K562 (cell line): ENCODE measurements around the gene SVIL. TPM values are rescaled to one million over a fixed set of nuclear protein-coding genes. Genes with fewer than 3 reads are reported as not detected.

ENCODE experiments used
- ATAC-seq: fragments of 200-7000 bp; cut with Tn5 transposase; 3 replicates; pipeline ENCODE4 v1.9.1; 2020; ENCODE audit warnings: moderate library complexity
- BruUV-seq: library from RNA; stranded (reverse); fragments of 400-500 nt; replicated peaks from 2 replicates; lab custom pipeline; 2021; lab: Mats Ljungman, UMichigan
- CTCF ChIA-PET: fragments of 300-600 bp; formaldehyde crosslinking; extraction: SDS; loops from one replicate; lab custom pipeline; 2021; ENCODE audit warnings: low intra/inter-chr PET ratio; lab: Yijun Ruan, JAX
- POLR2A ChIA-PET: fragments of 300-600, 350-650 bp; sonication (Branson Sonifier 250); formaldehyde crosslinking; extraction: SDS; loops from one replicate; lab custom pipeline; 2021; ENCODE audit warnings: antibody characterized with exemption, inconsistent platforms; lab: Yijun Ruan, JAX
- DNase-seq, 4 experiments: peaks; one replicate each; pipeline versions ENCODE4 v3.0.0 to v3.0.0-alpha.2; 2011 to 2018; ENCODE audit warnings: low spot score in 3 of 4, mixed read lengths in 3 of 4; ENCODE audit errors: extremely low read depth in 1 of 4
- FAIRE-seq: peaks from 2 replicates; lab custom pipeline; 2011; peaks lifted over from hg19 to GRCh38; lab: Jason Lieb, UNC
- H2AFZ ChIP-seq: 2 replicates; pipeline ENCODE4 v1.6.0; 2011; ENCODE audit warnings: low read depth, low read length, control low read depth, inconsistent platforms
- H3K27ac ChIP-seq: fragments of 200-600 bp; 3 replicates; pipeline ENCODE4 v1.8.0; 2011; ENCODE audit warnings: low read depth, mild to moderate bottlenecking, control low read depth, inconsistent platforms, low read length, moderate library complexity, mixed read lengths; ENCODE audit errors: extremely low read depth
- H3K27me3 ChIP-seq, 2 experiments: fragments of 300-600 bp in 1 of 2; 2 replicates in 1 of 2; 3 replicates in 1 of 2; pipeline versions ENCODE4 v1.6.0 to v1.8.0; 2011; ENCODE audit warnings: inconsistent platforms in 2 of 2, low read length in 2 of 2, mild to moderate bottlenecking in 1 of 2, mixed read lengths in 1 of 2, moderate library complexity in 1 of 2; ENCODE audit not compliant: control insufficient read depth in 2 of 2, insufficient read depth in 2 of 2
- H3K36me3 ChIP-seq: fragments of 300-600 bp; 3 replicates; pipeline ENCODE4 v1.8.0; 2011; ENCODE audit warnings: mild to moderate bottlenecking, low read length, inconsistent platforms; ENCODE audit not compliant: control insufficient read depth, insufficient read depth
- H3K4me1 ChIP-seq, 2 experiments: fragments of 200-600 bp in 1 of 2; replicated peaks in 1 of 2; 2 replicates in 1 of 2; 3 replicates in 1 of 2; pipeline versions ENCODE4 v1.5.1 to v1.8.0; 2011; ENCODE audit warnings: inconsistent platforms in 2 of 2, low read length in 2 of 2, mild to moderate bottlenecking in 1 of 2, mixed read lengths in 1 of 2, moderate library complexity in 1 of 2; ENCODE audit not compliant: control insufficient read depth in 2 of 2, insufficient read depth in 2 of 2
- H3K4me2 ChIP-seq: 2 replicates; pipeline ENCODE4 v1.6.1; 2011; ENCODE audit warnings: low read length, control low read depth, inconsistent platforms, mixed read lengths; ENCODE audit not compliant: insufficient read depth
- H3K4me3 ChIP-seq: fragments of 200-600 bp; sonication (generic), shearing (Covaris generic); 2 replicates; pipeline ENCODE4 v1.5.1; 2016; ENCODE audit warnings: control low read depth, inconsistent platforms
- H3K79me2 ChIP-seq: fragments of 200-600 bp; 3 replicates; pipeline ENCODE4 v1.8.0; 2011; ENCODE audit warnings: low read length, inconsistent platforms; ENCODE audit not compliant: control insufficient read depth, insufficient read depth
- H3K9ac ChIP-seq, 2 experiments: 2 replicates each; pipeline versions ENCODE4 v1.6.0 to v1.6.1; 2011; ENCODE audit warnings: low read depth in 2 of 2, low read length in 2 of 2, control low read depth in 1 of 2, inconsistent platforms in 1 of 2, mild to moderate bottlenecking in 1 of 2, mixed read lengths in 1 of 2; ENCODE audit not compliant: insufficient read depth in 1 of 2
- H3K9me1 ChIP-seq: one replicate; pipeline ENCODE4 v1.6.0; 2011; ENCODE audit warnings: inconsistent platforms, mild to moderate bottlenecking, low read length, moderate library complexity; ENCODE audit not compliant: control insufficient read depth, insufficient read depth
- H3K9me3 ChIP-seq: replicated peaks from 2 replicates; pipeline ENCODE4 v1.5.1; 2011; ENCODE audit warnings: low read depth, low read length, inconsistent platforms; ENCODE audit not compliant: control insufficient read depth, insufficient read depth
- H4K20me1 ChIP-seq: replicated peaks from 2 replicates; pipeline ENCODE4 v1.6.1; 2011; ENCODE audit warnings: low read length, inconsistent platforms, mixed read lengths; ENCODE audit not compliant: control insufficient read depth, insufficient read depth
- ARID1B ChIP-seq: fragments of 450-650 bp; IDR thresholded peaks from 2 replicates; pipeline ENCODE4 v1.6.1; 2016; ENCODE audit warnings: antibody characterized with exemption, mild to moderate bottlenecking, inconsistent platforms
- E4F1 ChIP-seq: fragments of 250-450 bp; sonication (Bioruptor Pico); IDR thresholded peaks from 2 replicates; pipeline ENCODE4 v1.5.0; 2021; ENCODE audit warnings: mild to moderate bottlenecking, borderline replicate concordance
- GTF2A2 ChIP-seq: IDR thresholded peaks from 2 replicates; pipeline ENCODE4 v1.6.1; 2016; ENCODE audit warnings: mild to moderate bottlenecking, missing genetic modification characterization, missing compliant biosample characterization
- MAFK ChIP-seq: IDR thresholded peaks from 2 replicates; pipeline ENCODE4 v1.6.1; 2011; ENCODE audit warnings: low read length, improper control_type of control experiment
- MTA2 ChIP-seq: fragments of 450-650 bp; IDR thresholded peaks from 2 replicates; pipeline ENCODE4 v1.6.1; 2016; ENCODE audit warnings: low read depth
- SOX6 ChIP-seq: fragments of 450-650 bp; IDR thresholded peaks from 2 replicates; pipeline ENCODE4 v1.6.1; 2014; ENCODE audit warnings: mild to moderate bottlenecking
- TCF7 ChIP-seq: sonication (generic); IDR thresholded peaks from 2 replicates; pipeline ENCODE4 v1.6.1; 2016; ENCODE audit warnings: antibody characterized with exemption, borderline replicate concordance
- ZNF408 ChIP-seq: fragments of 250-450 bp; sonication (Bioruptor Pico); IDR thresholded peaks from 2 replicates; pipeline ENCODE4 v1.4.0; 2020; ENCODE audit warnings: low read depth, mild to moderate bottlenecking, moderate library complexity
- whole genome bisulfite sequencing: fragments of 100-300 bp; shearing (Covaris generic); methylation state at CpG from one replicate; pipeline ENCODE4 v1.1.6; 2016; ENCODE audit warnings: low coverage, mixed read lengths; ENCODE audit not compliant: insufficient coverage; ENCODE audit errors: missing lambda C conversion rate; 5-methylcytosine and 5-hydroxymethylcytosine counted together
- in situ Hi-C: fragments of 300-500 bp; cut with MboI; formaldehyde crosslinking; loops from 4 replicates; pipeline ENCODE4 v1.15.0; 2018; ENCODE audit warnings: inconsistent platforms, mixed read lengths
- intact Hi-C: fragments of 100-400 bp; cut with micrococcal nuclease; formaldehyde crosslinking; loops from 2 replicates; pipeline ENCODE4 v1.14.2; 2022
- polyA plus RNA-seq, 8 experiments: library from polyadenylated mRNA; depleted of rRNA in 4 of 8; stranded (reverse) in 5 of 8; unstranded in 3 of 8; fragments of >200 nt; fragmentation: Nextera tagmentation in 2 of 8; fragmentation: Illumina TruSeq in 1 of 8; extraction: Ambion mirVana in 2 of 8; extraction: Trizol in 1 of 8; gene quantifications; 2 replicates each; pipeline versions ENCODE4 v1.2.1 to v1.2.3, GENCODE V29; 2011 to 2014; ENCODE audit warnings: inconsistent platforms in 1 of 8, missing spikeins in 1 of 8
- total RNA-seq, 7 experiments: library from RNA; depleted of rRNA in 6 of 7; stranded (reverse); fragments of >200 nt in 6 of 7; fragmentation: Illumina TruSeq in 2 of 7; extraction: Trizol in 2 of 7; gene quantifications; 2 replicates each; pipeline versions ENCODE4 v1.2.1 to v1.2.3, GENCODE V29; 2011 to 2021; ENCODE audit warnings: low replicate concordance in 1 of 7
- TF ChIP-seq, protein P1 (sequence below): fragments of 200-800 bp; sonication (Bioruptor generic); IDR thresholded peaks from 2 replicates; pipeline ENCODE4 v1.6.1; 2017; ENCODE audit warnings: missing genetic modification characterization, missing compliant biosample characterization
- TF ChIP-seq, protein P2 (sequence below): fragments of 450-650 bp; formaldehyde crosslinking; IDR thresholded peaks from 2 replicates; pipeline ENCODE4 v1.4.0; 2020; ENCODE audit warnings: mild to moderate bottlenecking, mixed read lengths

SVIL gene
- total and polyA plus RNA-seq, 9 of the 15 experiments (the other 6 are each of a cell fraction or from before 2014, with no cell fraction given), result under 0.01 to 0.18 (median 0.05) TPM; not detected in 3

DNA sequence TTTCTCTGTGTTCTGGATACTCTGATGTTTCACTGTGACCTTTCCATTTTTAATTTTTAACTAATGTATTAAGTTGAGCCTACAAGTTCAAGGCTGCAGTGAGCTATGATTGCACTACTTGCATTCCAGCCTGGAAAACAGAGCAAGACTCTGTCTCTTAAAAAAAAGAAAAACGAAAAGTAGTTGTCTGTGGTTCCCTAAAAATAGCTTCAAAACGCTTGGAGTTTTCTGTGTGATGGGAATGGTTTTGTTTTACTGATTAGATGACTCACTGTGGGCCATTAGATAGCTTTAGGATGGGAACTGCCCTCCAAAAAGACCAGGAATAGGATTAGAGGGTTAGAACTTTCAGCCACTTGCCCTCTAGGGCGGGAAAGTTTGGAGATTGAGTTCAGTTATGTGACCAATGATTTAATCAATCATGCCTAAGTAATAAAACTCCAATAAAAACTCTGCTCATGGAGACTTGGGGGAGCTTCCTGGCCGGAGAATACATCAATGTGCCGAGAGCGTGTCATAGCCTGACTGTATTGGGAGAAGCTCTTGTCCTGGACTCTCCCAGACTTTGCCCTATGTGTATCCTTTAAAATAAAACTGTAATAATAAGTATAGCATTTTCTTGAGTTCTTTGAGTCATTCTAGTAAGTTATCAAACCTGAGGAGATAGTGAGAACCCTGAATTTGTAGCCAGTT, 198.8 kb downstream of the SVIL start:
- H3K4me3 ChIP-seq, result no peak overlapping the region
- no peaks in the 10 kb centered on the region for H3K9me3 ChIP-seq
- no peaks in the 10 kb centered on the region for H3K79me2 ChIP-seq
- DNase-seq, result no peak
- no peak overlapping the region for H3K27ac ChIP-seq
- no peak overlapping the region for H3K4me2 ChIP-seq
- no peaks in the 10 kb centered on the region for H3K9me1 ChIP-seq
- FAIRE-seq, result no peak
- no peaks in the 10 kb centered on the region for H3K4me1 ChIP-seq
- H4K20me1 ChIP-seq, result no peaks in the 10 kb centered on the region
- intact Hi-C loops (no loop called here), in situ Hi-C loops (no loop called here)
- H3K9ac ChIP-seq, result no peak overlapping the region
- ATAC-seq, result no peak
- ChIA-PET POLR2A (interaction anchor here (0.7 to 1.2 kb wide), 2 partner anchors 11 to 516 kb away, joined by 3 read pairs; no protein-coding TSS in a partner anchor), CTCF (no interaction called here)
- H3K27me3 ChIP-seq, result no peaks in the 10 kb centered on the region
- WGBS, result 31% methylated on average over 6 of the region's 6 CpGs
- TF ChIP-seq ZNF408 (CRISPR knock-in tag), result no peak
- TF ChIP-seq, protein P1, sequence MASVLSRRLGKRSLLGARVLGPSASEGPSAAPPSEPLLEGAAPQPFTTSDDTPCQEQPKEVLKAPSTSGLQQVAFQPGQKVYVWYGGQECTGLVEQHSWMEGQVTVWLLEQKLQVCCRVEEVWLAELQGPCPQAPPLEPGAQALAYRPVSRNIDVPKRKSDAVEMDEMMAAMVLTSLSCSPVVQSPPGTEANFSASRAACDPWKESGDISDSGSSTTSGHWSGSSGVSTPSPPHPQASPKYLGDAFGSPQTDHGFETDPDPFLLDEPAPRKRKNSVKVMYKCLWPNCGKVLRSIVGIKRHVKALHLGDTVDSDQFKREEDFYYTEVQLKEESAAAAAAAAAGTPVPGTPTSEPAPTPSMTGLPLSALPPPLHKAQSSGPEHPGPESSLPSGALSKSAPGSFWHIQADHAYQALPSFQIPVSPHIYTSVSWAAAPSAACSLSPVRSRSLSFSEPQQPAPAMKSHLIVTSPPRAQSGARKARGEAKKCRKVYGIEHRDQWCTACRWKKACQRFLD (CRISPR knock-in tag), result no peak
- BruUV-seq, result no TSS peak
- H2AFZ ChIP-seq, result no peak overlapping the region
- no peaks in the 10 kb centered on the region for H3K36me3 ChIP-seq

DNA sequence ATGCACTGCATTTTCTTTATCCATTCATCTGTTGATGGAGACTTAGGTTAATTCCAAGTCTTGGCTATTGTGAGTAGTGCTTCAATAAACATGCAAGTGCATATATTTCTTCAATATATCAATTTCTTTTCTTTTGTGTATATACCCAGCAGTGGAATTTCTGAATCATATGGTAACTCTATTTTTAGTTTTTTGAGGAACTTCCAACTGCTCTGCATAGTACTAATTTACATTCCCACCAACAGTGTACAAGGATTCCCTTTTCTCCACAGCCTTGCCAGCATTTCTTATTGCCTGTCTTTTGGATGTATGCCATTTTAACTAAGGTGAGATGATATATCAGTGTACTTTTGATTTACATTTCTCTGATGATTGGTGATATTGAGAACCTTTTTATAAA, 200.7 kb downstream of the SVIL start:
- intact Hi-C loops (no loop called here), in situ Hi-C loops (no loop called here)
- ATAC-seq, result no peak
- Histone ChIP-seq H3K27me3 (no peaks in the 10 kb centered on the region), H2AFZ (no peak overlapping the region), H3K9me1 (no peaks in the 10 kb centered on the region), H3K27ac (no peak overlapping the region), H3K79me2 (no peaks in the 10 kb centered on the region), H3K4me3 (no peak overlapping the region), H3K4me2 (no peak overlapping the region), H4K20me1 (0 out of 2 replicates have a peak, but pooled peaks cover 4% of the 10 kb centered on the region), H3K36me3 (no peaks in the 10 kb centered on the region), H3K4me1 (no peaks in the 10 kb centered on the region), H3K9ac (no peak overlapping the region), H3K9me3 (no peaks in the 10 kb centered on the region)
- ChIA-PET POLR2A (no interaction called here), CTCF (interaction anchor here (0.6 kb wide), 1 partner anchor 789 kb away, joined by 5 read pairs; no protein-coding TSS in a partner anchor)
- FAIRE-seq, result no peak
- BruUV-seq, result no TSS peak
- no peak for DNase-seq
- TF ChIP-seq E4F1 (CRISPR knock-in tag) (no peak), SOX6 (no peak), ARID1B (no peak), MAFK (no peak), MTA2 (no peak), GTF2A2 (tag) (no peak), TCF7 (no peak)
- TF ChIP-seq, protein P2, sequence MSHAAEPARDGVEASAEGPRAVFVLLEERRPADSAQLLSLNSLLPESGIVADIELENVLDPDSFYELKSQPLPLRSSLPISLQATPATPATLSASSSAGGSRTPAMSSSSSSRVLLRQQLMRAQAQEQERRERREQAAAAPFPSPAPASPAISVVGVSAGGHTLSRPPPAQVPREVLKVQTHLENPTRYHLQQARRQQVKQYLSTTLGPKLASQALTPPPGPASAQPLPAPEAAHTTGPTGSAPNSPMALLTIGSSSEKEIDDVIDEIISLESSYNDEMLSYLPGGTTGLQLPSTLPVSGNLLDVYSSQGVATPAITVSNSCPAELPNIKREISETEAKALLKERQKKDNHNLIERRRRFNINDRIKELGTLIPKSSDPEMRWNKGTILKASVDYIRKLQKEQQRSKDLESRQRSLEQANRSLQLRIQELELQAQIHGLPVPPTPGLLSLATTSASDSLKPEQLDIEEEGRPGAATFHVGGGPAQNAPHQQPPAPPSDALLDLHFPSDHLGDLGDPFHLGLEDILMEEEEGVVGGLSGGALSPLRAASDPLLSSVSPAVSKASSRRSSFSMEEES (CRISPR knock-in tag), result no peak
